GM12878 (cell line): ENCODE data around the gene YWHAG.

Source experiments
- CBFB ChIP-seq: IDR thresholded peaks from 2 replicates; pipeline ENCODE4 v1.6.1; 2016; ENCODE audit warnings: antibody characterized with exemption, low read depth
- GATAD2B ChIP-seq: fragments of 450-650 bp; conservative IDR thresholded peaks from 2 replicates; pipeline ENCODE4 v1.6.1; 2017; ENCODE audit warnings: low read depth, mild to moderate bottlenecking, moderate library complexity
- POLR2A ChIP-seq: IDR thresholded peaks from 2 replicates; pipeline ENCODE4 v1.6.1; 2011; ENCODE audit warnings: low read depth, mild to moderate bottlenecking, low read length
- RFX5 ChIP-seq: IDR thresholded peaks from 2 replicates; pipeline ENCODE4 v1.6.1; 2011; ENCODE audit warnings: low read depth, low read length, improper control_type of control experiment
- TF ChIP-seq, protein P1 (sequence below): IDR thresholded peaks from 2 replicates; pipeline ENCODE4 v1.6.1; 2012; ENCODE audit warnings: mild to moderate bottlenecking, low read depth, low read length
- TF ChIP-seq, protein P2 (sequence below): fragments of 450-650 bp; IDR thresholded peaks from 2 replicates; pipeline ENCODE4 v1.6.1; 2017; ENCODE audit warnings: borderline replicate concordance
- TF ChIP-seq, protein P3 (sequence below), 3 experiments: IDR thresholded peaks in 2 of 3; conservative IDR thresholded peaks in 1 of 3; 2 replicates each; pipeline ENCODE4 v1.5.1; 2011; ENCODE audit warnings: low read depth in 3 of 3, low read length in 3 of 3, mild to moderate bottlenecking in 3 of 3, control low read depth in 2 of 3, moderate library complexity in 2 of 3, inconsistent platforms in 1 of 3, mixed read lengths in 1 of 3; ENCODE audit not compliant: control insufficient read depth in 2 of 3, insufficient read depth in 1 of 3; ENCODE audit errors: extremely low read depth in 1 of 3
- TF ChIP-seq, protein P4 (sequence below): IDR thresholded peaks from 2 replicates; pipeline ENCODE4 v1.6.1; 2011; ENCODE audit warnings: borderline replicate concordance, low read depth, mild to moderate bottlenecking, moderate library complexity, mixed read lengths, low read length; ENCODE audit not compliant: insufficient read depth; ENCODE audit errors: extremely low read length

DNA sequence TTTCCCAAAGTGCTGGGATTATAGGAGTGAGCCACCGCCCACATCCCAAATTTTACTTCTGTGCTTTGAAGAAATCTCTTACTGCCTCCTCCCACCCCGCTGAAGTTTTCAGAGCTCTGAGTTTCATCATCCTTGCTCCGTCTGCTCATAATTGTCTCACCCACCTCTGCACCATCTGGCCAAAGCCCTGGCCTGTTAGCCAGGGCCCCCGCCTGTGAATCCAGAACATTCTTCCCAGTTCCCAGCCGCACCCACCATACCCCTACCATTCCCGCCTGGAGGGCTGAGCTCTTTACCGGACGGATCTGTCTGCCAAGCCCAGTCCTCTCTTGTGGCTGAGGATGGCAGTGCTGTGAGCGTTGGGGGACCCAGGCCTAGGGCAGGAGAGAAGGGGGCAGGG, 36.2 kb upstream of the YWHAG start:
- TF ChIP-seq, protein P1, sequence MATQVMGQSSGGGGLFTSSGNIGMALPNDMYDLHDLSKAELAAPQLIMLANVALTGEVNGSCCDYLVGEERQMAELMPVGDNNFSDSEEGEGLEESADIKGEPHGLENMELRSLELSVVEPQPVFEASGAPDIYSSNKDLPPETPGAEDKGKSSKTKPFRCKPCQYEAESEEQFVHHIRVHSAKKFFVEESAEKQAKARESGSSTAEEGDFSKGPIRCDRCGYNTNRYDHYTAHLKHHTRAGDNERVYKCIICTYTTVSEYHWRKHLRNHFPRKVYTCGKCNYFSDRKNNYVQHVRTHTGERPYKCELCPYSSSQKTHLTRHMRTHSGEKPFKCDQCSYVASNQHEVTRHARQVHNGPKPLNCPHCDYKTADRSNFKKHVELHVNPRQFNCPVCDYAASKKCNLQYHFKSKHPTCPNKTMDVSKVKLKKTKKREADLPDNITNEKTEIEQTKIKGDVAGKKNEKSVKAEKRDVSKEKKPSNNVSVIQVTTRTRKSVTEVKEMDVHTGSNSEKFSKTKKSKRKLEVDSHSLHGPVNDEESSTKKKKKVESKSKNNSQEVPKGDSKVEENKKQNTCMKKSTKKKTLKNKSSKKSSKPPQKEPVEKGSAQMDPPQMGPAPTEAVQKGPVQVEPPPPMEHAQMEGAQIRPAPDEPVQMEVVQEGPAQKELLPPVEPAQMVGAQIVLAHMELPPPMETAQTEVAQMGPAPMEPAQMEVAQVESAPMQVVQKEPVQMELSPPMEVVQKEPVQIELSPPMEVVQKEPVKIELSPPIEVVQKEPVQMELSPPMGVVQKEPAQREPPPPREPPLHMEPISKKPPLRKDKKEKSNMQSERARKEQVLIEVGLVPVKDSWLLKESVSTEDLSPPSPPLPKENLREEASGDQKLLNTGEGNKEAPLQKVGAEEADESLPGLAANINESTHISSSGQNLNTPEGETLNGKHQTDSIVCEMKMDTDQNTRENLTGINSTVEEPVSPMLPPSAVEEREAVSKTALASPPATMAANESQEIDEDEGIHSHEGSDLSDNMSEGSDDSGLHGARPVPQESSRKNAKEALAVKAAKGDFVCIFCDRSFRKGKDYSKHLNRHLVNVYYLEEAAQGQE = no peak
- TF ChIP-seq, protein P2, sequence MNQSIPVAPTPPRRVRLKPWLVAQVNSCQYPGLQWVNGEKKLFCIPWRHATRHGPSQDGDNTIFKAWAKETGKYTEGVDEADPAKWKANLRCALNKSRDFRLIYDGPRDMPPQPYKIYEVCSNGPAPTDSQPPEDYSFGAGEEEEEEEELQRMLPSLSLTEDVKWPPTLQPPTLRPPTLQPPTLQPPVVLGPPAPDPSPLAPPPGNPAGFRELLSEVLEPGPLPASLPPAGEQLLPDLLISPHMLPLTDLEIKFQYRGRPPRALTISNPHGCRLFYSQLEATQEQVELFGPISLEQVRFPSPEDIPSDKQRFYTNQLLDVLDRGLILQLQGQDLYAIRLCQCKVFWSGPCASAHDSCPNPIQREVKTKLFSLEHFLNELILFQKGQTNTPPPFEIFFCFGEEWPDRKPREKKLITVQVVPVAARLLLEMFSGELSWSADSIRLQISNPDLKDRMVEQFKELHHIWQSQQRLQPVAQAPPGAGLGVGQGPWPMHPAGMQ = no peak
- TF ChIP-seq, protein P3, sequence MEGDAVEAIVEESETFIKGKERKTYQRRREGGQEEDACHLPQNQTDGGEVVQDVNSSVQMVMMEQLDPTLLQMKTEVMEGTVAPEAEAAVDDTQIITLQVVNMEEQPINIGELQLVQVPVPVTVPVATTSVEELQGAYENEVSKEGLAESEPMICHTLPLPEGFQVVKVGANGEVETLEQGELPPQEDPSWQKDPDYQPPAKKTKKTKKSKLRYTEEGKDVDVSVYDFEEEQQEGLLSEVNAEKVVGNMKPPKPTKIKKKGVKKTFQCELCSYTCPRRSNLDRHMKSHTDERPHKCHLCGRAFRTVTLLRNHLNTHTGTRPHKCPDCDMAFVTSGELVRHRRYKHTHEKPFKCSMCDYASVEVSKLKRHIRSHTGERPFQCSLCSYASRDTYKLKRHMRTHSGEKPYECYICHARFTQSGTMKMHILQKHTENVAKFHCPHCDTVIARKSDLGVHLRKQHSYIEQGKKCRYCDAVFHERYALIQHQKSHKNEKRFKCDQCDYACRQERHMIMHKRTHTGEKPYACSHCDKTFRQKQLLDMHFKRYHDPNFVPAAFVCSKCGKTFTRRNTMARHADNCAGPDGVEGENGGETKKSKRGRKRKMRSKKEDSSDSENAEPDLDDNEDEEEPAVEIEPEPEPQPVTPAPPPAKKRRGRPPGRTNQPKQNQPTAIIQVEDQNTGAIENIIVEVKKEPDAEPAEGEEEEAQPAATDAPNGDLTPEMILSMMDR (IDR thresholded peaks at IDR 0.05 in 2 of 3, conservative IDR thresholded peaks at IDR 0.05 in 1 of 3; ENCODE audit: control insufficient read depth in 2 of 3, extremely low read depth in 1 of 3, insufficient read depth in 1 of 3, low read depth in 3 of 3, low read length in 3 of 3) = no peak
- TF ChIP-seq CBFB (no peak), RFX5 (no peak), POLR2A (no peak), GATAD2B (no peak)
- TF ChIP-seq, protein P4, sequence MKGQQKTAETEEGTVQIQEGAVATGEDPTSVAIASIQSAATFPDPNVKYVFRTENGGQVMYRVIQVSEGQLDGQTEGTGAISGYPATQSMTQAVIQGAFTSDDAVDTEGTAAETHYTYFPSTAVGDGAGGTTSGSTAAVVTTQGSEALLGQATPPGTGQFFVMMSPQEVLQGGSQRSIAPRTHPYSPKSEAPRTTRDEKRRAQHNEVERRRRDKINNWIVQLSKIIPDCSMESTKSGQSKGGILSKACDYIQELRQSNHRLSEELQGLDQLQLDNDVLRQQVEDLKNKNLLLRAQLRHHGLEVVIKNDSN = no peak
